ENCODE results near the gene MSRB3.

DNA sequence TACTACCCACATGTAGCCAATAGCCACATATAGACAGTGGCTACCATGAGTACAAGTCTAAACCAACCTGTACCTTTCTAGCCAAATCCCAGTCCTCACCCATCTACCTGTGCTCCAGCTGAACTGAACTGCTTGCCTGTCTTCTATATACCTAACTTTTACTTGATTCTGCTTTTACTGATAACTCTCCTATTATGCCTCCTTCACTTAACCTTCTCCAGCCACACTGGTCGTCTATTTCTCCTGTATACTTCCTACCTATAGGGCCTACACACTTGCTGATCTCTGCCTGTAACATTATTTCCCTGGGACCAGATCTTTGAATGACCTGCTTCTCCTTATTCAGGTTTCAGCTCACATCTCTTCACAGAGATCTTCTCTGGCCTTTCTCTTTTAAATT lies 26.0 kb upstream of the MSRB3 start:
- TF ChIP-seq POLR2AphosphoS5 (IDR thresholded peaks at IDR 0.05): no peak
- TF ChIP-seq, protein P1, sequence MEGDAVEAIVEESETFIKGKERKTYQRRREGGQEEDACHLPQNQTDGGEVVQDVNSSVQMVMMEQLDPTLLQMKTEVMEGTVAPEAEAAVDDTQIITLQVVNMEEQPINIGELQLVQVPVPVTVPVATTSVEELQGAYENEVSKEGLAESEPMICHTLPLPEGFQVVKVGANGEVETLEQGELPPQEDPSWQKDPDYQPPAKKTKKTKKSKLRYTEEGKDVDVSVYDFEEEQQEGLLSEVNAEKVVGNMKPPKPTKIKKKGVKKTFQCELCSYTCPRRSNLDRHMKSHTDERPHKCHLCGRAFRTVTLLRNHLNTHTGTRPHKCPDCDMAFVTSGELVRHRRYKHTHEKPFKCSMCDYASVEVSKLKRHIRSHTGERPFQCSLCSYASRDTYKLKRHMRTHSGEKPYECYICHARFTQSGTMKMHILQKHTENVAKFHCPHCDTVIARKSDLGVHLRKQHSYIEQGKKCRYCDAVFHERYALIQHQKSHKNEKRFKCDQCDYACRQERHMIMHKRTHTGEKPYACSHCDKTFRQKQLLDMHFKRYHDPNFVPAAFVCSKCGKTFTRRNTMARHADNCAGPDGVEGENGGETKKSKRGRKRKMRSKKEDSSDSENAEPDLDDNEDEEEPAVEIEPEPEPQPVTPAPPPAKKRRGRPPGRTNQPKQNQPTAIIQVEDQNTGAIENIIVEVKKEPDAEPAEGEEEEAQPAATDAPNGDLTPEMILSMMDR (IDR thresholded peaks at IDR 0.05): no peak
- TF ChIP-seq EP300 (IDR thresholded peaks at IDR 0.05): no peak
